Nephron (organoid): ENCODE results near the gene DPPA4.

Experiments used
- H3K27ac Mint-ChIP-seq, 3 experiments: 2 replicates each; pipeline ENCODE4 v1.8.0; 2020; ENCODE audit warnings: mixed read lengths in 3 of 3, mild to moderate bottlenecking in 2 of 3, moderate library complexity in 1 of 3
- H3K27me3 Mint-ChIP-seq: 2 replicates; pipeline ENCODE4 v1.8.0; 2021; ENCODE audit warnings: low read depth, mild to moderate bottlenecking, moderate library complexity, mixed read lengths
- H3K36me3 Mint-ChIP-seq: 2 replicates; pipeline ENCODE4 v1.8.0; 2020; ENCODE audit warnings: low read depth, mixed read lengths
- H3K4me1 Mint-ChIP-seq: 2 replicates; pipeline ENCODE4 v1.8.0; 2020; ENCODE audit warnings: mixed read lengths
- H3K4me3 Mint-ChIP-seq, 3 experiments: 2 replicates each; pipeline ENCODE4 v1.8.0; 2020; ENCODE audit warnings: mild to moderate bottlenecking in 3 of 3, mixed read lengths in 3 of 3, moderate library complexity in 2 of 3
- H3K9me3 Mint-ChIP-seq: 2 replicates; pipeline ENCODE4 v1.8.0; 2020; ENCODE audit warnings: mixed read lengths
- TF ChIP-seq, protein P1 (sequence below), 3 experiments: fragments of 200-600 bp; sonication (generic); IDR thresholded peaks; one replicate each; pipeline ENCODE4 v1.5.0; 2021; ENCODE audit warnings: antibody characterized with exemption in 3 of 3; ENCODE audit not compliant: unreplicated experiment in 3 of 3

The DPPA4 gene

DNA sequence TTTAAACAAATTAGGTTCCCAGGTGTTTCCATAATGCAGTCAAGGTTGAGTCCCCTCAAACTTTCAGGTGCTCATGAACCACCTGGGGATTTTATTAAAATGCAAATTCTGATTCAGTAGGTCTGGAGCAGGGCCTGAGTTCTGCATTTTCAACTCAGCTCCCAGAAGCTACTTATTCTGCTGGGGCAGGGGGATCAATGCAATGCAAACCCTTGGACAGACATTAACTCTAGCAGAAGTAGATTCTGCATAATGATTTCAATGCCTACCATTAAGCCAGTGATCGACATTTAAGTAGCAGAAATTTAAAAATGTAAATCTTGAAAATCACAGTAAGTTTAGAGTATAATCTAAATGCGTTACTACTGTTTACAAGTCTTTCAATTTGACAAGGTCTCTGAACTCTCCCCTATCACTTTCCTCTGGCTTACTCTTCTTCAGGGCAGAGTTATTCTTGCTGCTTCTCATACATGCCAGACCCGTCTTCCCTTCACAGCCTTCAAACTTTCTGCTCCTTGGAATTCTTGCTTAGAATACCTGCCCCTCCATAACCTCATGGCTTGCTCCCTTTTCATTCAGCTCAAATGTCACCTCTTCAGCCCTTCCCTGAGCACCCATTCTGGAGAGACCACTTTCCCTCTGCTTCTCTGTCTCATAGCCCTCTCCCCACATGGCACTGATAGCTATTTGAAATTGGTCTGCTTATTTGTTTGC lies 19.3 kb upstream of the DPPA4 start:
- peak overlapping the region in 1 of 3 experiments; percentile 1 for H3K4me3 Mint-ChIP-seq
- H3K36me3 Mint-ChIP-seq = no peaks in the 10 kb centered on the region
- TF ChIP-seq, protein P1, sequence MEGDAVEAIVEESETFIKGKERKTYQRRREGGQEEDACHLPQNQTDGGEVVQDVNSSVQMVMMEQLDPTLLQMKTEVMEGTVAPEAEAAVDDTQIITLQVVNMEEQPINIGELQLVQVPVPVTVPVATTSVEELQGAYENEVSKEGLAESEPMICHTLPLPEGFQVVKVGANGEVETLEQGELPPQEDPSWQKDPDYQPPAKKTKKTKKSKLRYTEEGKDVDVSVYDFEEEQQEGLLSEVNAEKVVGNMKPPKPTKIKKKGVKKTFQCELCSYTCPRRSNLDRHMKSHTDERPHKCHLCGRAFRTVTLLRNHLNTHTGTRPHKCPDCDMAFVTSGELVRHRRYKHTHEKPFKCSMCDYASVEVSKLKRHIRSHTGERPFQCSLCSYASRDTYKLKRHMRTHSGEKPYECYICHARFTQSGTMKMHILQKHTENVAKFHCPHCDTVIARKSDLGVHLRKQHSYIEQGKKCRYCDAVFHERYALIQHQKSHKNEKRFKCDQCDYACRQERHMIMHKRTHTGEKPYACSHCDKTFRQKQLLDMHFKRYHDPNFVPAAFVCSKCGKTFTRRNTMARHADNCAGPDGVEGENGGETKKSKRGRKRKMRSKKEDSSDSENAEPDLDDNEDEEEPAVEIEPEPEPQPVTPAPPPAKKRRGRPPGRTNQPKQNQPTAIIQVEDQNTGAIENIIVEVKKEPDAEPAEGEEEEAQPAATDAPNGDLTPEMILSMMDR (IDR thresholded peaks at IDR 0.05; ENCODE audit: unreplicated experiment in 3 of 3) = no peak
- no peaks in the 10 kb centered on the region for H3K9me3 Mint-ChIP-seq
- peak overlapping the region; percentile 4 to 53 (median 16) for H3K27ac Mint-ChIP-seq
- peaks cover 24% of the 10 kb centered on the region for H3K4me1 Mint-ChIP-seq
- H3K27me3 Mint-ChIP-seq = no peaks in the 10 kb centered on the region

GRCh38 chr3:109355625-109356441 lies 18.5 kb upstream of the DPPA4 start:
- peak overlapping the region; percentile 4 to 87 (median 53) for H3K27ac Mint-ChIP-seq
- TF ChIP-seq, protein P1 (IDR thresholded peaks at IDR 0.05; ENCODE audit: unreplicated experiment in 3 of 3) = no peak
- peaks cover 24% of the 10 kb centered on the region for H3K4me1 Mint-ChIP-seq
- H3K4me3 Mint-ChIP-seq = peak overlapping the region; percentile 60 to 83 (median 73)
- H3K27me3 Mint-ChIP-seq = no peaks in the 10 kb centered on the region
- H3K36me3 Mint-ChIP-seq = no peaks in the 10 kb centered on the region
- no peaks in the 10 kb centered on the region for H3K9me3 Mint-ChIP-seq

DNA sequence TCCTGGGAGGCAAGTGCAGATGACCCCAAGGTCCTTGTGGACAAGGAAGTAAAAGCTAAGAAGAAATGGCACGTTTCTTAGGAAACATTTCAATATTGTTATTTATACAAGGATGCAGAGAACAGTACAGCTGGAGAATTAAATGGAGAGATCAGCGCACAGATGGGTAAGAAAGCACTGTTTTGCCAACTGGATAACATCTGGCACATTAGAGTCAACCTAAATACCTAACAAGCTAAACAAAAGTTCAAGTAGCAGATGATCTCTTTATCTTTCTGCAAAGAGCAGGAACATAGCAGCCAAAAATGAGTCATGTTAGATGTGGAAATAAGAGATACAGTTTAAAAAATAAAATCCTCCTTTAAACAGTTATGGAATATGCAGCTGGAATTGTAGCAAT lies 15.7 kb upstream of the DPPA4 start:
- Mint-ChIP-seq H3K9me3 (no peaks in the 10 kb centered on the region), H3K4me3 (no peak overlapping the region), H3K27me3 (no peaks in the 10 kb centered on the region), H3K4me1 (peaks cover 24% of the 10 kb centered on the region), H3K36me3 (no peaks in the 10 kb centered on the region), H3K27ac (no peak overlapping the region)
- TF ChIP-seq, protein P1 (IDR thresholded peaks at IDR 0.05; ENCODE audit: unreplicated experiment in 3 of 3) = no peak

GRCh38 chr3:109351231-109351630 lies 13.9 kb upstream of the DPPA4 start:
- H3K9me3 Mint-ChIP-seq = no peaks in the 10 kb centered on the region
- H3K27ac Mint-ChIP-seq = no peak overlapping the region
- H3K27me3 Mint-ChIP-seq = no peaks in the 10 kb centered on the region
- H3K36me3 Mint-ChIP-seq = no peaks in the 10 kb centered on the region
- TF ChIP-seq, protein P1 (IDR thresholded peaks at IDR 0.05; ENCODE audit: unreplicated experiment in 3 of 3) = no peak
- no peak overlapping the region for H3K4me3 Mint-ChIP-seq
- peaks cover 19% of the 10 kb centered on the region for H3K4me1 Mint-ChIP-seq

DNA sequence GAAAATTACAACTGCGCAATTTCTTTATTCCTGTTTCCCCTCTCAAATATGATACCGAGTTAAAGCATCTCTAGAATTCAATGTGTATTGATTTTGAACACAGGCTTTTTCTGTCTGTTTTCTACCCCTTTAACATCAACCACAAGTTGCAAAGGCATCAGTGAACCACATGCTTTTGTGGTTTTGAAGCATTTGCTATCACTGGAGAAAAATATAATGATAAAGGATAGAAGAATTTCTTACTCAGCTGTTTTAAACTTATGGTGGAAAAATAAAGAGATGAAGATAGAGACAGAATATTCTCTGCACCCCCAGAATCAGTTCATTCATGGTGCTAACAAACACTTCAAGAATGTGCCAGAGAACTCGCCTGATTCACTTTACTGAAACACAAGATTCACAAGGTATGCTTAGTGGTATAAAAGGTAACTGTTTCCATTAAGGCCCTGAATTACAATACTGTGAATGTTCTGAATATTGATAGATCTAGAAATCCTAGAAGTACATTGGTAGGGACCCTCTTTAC lies 9.5 kb upstream of the DPPA4 start:
- Mint-ChIP-seq H3K27me3 (no peaks in the 10 kb centered on the region), H3K27ac (peak overlapping the region; percentile 2 to 43 (median 31)), H3K36me3 (peaks cover 4% of the 10 kb centered on the region), H3K9me3 (peaks cover 5% of the 10 kb centered on the region), H3K4me1 (no peaks in the 10 kb centered on the region), H3K4me3 (no peak overlapping the region)
- TF ChIP-seq, protein P1 (IDR thresholded peaks at IDR 0.05; ENCODE audit: unreplicated experiment in 3 of 3) = no peak
